PC-9 (cell line): ENCODE measurements around the gene EPHB2. TPM values are rescaled to one million over a fixed set of nuclear protein-coding genes. Genes with fewer than 3 reads are reported as not detected.

Experiments
- BruUV-seq: library from RNA; stranded (reverse); fragments of 400-500 nt; replicated peaks from 2 replicates; lab custom pipeline; 2021; lab: Mats Ljungman, UMichigan
- CTCF ChIA-PET: fragments of 300-600 bp; sonication (Branson Sonifier 250); formaldehyde crosslinking; loops from one replicate; lab custom pipeline; 2022; ENCODE audit warnings: antibody characterized with exemption; lab: Charles Lee
- POLR2A ChIA-PET: fragments of 300-600 bp; sonication (Branson Sonifier 250); formaldehyde crosslinking; loops from one replicate; lab custom pipeline; 2022; ENCODE audit warnings: antibody characterized with exemption; ENCODE audit not compliant: unreplicated experiment; lab: Charles Lee
- DNase-seq, 2 experiments: peaks; one replicate each; pipeline versions ENCODE4 v3.0.0 to v3.0.0-alpha.2; 2015 to 2022; ENCODE audit warnings: mixed read lengths in 1 of 2
- H2AFZ ChIP-seq: fragments of 200-600 bp; sonication (generic); 2 replicates; pipeline ENCODE4 v1.8.1; 2017; ENCODE audit warnings: antibody characterized with exemption
- H3F3A ChIP-seq: fragments of 200-600 bp; sonication (generic); 2 replicates; pipeline ENCODE4 v1.8.1; 2017; ENCODE audit warnings: antibody characterized with exemption, mild to moderate bottlenecking, low read depth; ENCODE audit not compliant: insufficient read depth
- H3K27ac ChIP-seq: fragments of 200-600 bp; sonication (generic); 2 replicates; pipeline ENCODE4 v1.6.1; 2016; ENCODE audit warnings: mixed run types
- H3K27me3 ChIP-seq: fragments of 200-600 bp; sonication (generic); 2 replicates; pipeline ENCODE4 v1.6.1; 2016; ENCODE audit warnings: low read depth, mixed run types; ENCODE audit not compliant: insufficient read depth
- H3K36me3 ChIP-seq: fragments of 200-600 bp; sonication (generic); 2 replicates; pipeline ENCODE4 v1.6.1; 2016; ENCODE audit warnings: low read depth, mixed run types
- H3K4me1 ChIP-seq: fragments of 200-600 bp; sonication (generic); replicated peaks from 2 replicates; pipeline ENCODE4 v1.6.1; 2016; ENCODE audit warnings: mixed run types; ENCODE audit not compliant: insufficient read depth
- H3K4me2 ChIP-seq: fragments of 200-600 bp; sonication (generic); 2 replicates; pipeline ENCODE4 v1.6.1; 2017; ENCODE audit warnings: mixed run types
- H3K4me3 ChIP-seq: fragments of 200-600 bp; sonication (generic); 2 replicates; pipeline ENCODE4 v1.6.1; 2016; ENCODE audit warnings: mixed run types
- H3K79me2 ChIP-seq: fragments of 200-600 bp; sonication (generic); 2 replicates; pipeline ENCODE4 v1.6.1; 2017; ENCODE audit warnings: low read depth, mixed run types
- H3K9me2 ChIP-seq: fragments of 200-600 bp; sonication (generic); 2 replicates; pipeline ENCODE4 v1.8.1; 2017; ENCODE audit warnings: mild to moderate bottlenecking; ENCODE audit not compliant: insufficient read depth
- H3K9me3 ChIP-seq: fragments of 200-600 bp; sonication (generic); 2 replicates; pipeline ENCODE4 v1.8.1; 2016; ENCODE audit warnings: low read depth; ENCODE audit not compliant: insufficient read depth
- H4K20me1 ChIP-seq: fragments of 200-600 bp; sonication (generic); 2 replicates; pipeline ENCODE4 v1.8.1; 2017; ENCODE audit not compliant: insufficient read depth
- EZH2 ChIP-seq: fragments of 200-600 bp; sonication (generic); IDR thresholded peaks from 2 replicates; pipeline ENCODE4 v1.8.0; 2017; ENCODE audit warnings: antibody characterized with exemption, low read depth
- intact Hi-C: fragments of 100-400 bp; cut with micrococcal nuclease; formaldehyde crosslinking; loops from one replicate; pipeline ENCODE4 v1.10.0; 2022; ENCODE audit not compliant: unreplicated experiment
- total RNA-seq: library from RNA; stranded (reverse); gene quantifications from 2 replicates; pipeline ENCODE4 v1.2.3, GENCODE V29; 2021
- TF ChIP-seq, protein P1 (sequence below): fragments of 200-600 bp; sonication (generic); conservative IDR thresholded peaks from 2 replicates; pipeline ENCODE4 v1.6.1; 2017; ENCODE audit warnings: mixed run types, antibody characterized with exemption, mild to moderate bottlenecking, moderate library complexity

EPHB2 gene
- total RNA-seq, 1 experiment from 2014 or later = 26.7 TPM

DNA sequence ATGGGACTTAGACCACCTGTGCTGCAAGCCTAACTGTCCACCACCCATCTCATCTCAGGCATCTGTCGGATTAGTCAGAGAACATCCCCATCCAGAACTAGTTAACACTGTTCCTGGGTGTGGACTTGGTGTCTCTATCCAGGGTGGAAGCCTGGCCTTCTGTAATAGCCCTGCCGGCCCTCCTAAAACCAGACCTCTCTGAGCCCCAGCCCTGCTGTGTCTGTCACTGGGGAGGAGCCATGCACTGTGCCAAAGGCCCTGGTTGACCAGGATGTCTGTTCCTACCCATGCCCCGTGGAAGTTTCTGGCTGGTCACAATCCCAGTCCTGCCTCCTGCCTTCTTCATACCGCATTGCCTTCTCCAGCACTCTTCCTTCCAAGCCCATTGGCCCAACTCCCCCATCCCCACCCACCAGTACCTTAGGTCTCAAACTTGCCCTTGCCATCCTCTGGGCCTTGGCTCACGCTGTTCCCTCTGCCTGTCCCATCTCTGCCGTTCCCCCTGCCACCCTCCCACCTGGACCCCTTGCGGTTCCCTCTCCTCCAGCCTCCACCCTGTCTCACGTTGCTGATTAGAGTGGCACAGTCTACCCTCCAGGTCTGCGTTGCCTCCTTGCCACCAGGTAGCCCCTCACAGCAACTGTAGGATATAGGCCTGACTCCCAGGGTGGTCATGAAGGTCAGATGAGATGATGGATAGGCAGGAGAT, 105.6 kb downstream of the EPHB2 start:
- no peak for DNase-seq
- H3K36me3 ChIP-seq = no peaks in the 10 kb centered on the region
- H3F3A ChIP-seq = no peaks in the 10 kb centered on the region
- H3K27ac ChIP-seq = no peak overlapping the region
- H3K4me1 ChIP-seq = peaks cover 8% of the 10 kb centered on the region; the same call in 1 of the 2 replicates
- no peaks in the 10 kb centered on the region for H3K27me3 ChIP-seq
- H2AFZ ChIP-seq = no peak overlapping the region
- ChIA-PET POLR2A (no interaction called here), CTCF (no interaction called here)
- no peak overlapping the region for H3K4me3 ChIP-seq
- no peak for TF ChIP-seq EZH2
- TF ChIP-seq, protein P1, sequence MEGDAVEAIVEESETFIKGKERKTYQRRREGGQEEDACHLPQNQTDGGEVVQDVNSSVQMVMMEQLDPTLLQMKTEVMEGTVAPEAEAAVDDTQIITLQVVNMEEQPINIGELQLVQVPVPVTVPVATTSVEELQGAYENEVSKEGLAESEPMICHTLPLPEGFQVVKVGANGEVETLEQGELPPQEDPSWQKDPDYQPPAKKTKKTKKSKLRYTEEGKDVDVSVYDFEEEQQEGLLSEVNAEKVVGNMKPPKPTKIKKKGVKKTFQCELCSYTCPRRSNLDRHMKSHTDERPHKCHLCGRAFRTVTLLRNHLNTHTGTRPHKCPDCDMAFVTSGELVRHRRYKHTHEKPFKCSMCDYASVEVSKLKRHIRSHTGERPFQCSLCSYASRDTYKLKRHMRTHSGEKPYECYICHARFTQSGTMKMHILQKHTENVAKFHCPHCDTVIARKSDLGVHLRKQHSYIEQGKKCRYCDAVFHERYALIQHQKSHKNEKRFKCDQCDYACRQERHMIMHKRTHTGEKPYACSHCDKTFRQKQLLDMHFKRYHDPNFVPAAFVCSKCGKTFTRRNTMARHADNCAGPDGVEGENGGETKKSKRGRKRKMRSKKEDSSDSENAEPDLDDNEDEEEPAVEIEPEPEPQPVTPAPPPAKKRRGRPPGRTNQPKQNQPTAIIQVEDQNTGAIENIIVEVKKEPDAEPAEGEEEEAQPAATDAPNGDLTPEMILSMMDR = no peak
- H3K79me2 ChIP-seq = no peaks in the 10 kb centered on the region
- BruUV-seq = no TSS peak
- H3K9me3 ChIP-seq = no peaks in the 10 kb centered on the region
- no peak overlapping the region for H3K4me2 ChIP-seq
- intact Hi-C loops = no loop called here
- H4K20me1 ChIP-seq = no peaks in the 10 kb centered on the region
- H3K9me2 ChIP-seq = no peaks in the 10 kb centered on the region

DNA sequence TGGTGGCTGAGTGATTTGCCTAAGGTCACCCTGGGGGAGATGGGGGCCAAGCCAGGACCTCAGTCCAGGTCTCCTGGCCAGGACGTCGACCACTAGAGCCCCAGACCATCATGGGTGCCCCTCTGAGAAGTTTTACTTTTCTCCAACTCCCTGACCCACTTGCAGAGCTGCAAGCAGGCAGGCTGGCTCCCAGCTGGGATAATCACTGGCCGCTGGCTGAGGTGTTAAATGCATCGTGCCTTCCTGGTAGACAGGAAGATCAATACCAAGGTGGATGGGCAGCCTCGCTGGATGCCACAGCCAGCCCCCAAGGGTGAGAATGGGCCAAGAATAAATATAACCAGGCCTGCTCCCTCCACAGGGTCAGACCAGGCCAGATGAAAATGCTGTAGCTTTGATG, 106.2 kb downstream of the EPHB2 start:
- Histone ChIP-seq H3F3A (no peaks in the 10 kb centered on the region), H3K9me3 (no peaks in the 10 kb centered on the region), H3K36me3 (no peaks in the 10 kb centered on the region), H3K9me2 (no peaks in the 10 kb centered on the region), H2AFZ (no peak overlapping the region), H3K27me3 (no peaks in the 10 kb centered on the region), H3K4me2 (no peak overlapping the region), H3K4me3 (no peak overlapping the region), H3K27ac (no peak overlapping the region), H3K4me1 (peaks cover 8% of the 10 kb centered on the region; the same call in 1 of the 2 replicates), H3K79me2 (no peaks in the 10 kb centered on the region), H4K20me1 (no peaks in the 10 kb centered on the region)
- BruUV-seq = no TSS peak
- DNase-seq = no peak
- ChIA-PET POLR2A (no interaction called here), CTCF (no interaction called here)
- TF ChIP-seq, protein P1 = no peak
- TF ChIP-seq EZH2 = no peak
- intact Hi-C loops = no loop called here

DNA sequence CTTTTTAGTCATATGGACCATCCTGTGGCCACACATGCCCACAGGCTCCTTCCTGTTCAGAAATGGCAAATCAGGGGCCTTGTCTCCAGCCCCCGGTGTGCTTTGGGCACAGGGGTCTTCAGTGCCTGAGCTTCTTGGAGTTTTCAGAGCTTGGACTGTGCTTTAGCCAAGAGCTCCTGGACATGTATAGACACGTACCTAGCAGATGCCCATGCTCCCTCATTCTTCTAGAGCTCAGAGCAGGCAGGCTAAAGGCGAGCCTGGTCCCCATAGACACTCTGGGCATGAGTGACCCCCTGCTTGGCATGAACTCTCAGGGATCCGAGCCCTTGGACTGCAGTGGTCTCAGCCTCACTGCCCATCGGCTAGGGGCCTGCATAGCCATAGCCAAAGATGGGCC, 106.8 kb downstream of the EPHB2 start:
- CTCF ChIA-PET = no interaction called here
- H2AFZ ChIP-seq = no peak overlapping the region
- no peaks in the 10 kb centered on the region for H3K27me3 ChIP-seq
- H3K4me1 ChIP-seq = peaks cover 8% of the 10 kb centered on the region; the same call in 1 of the 2 replicates
- POLR2A ChIA-PET = no interaction called here
- intact Hi-C loops = no loop called here
- TF ChIP-seq, protein P1 = no peak
- TF ChIP-seq EZH2 = no peak
- H3K36me3 ChIP-seq = no peaks in the 10 kb centered on the region
- no peaks in the 10 kb centered on the region for H3K79me2 ChIP-seq
- H3K9me2 ChIP-seq = no peaks in the 10 kb centered on the region
- H3K4me2 ChIP-seq = no peak overlapping the region
- H3K4me3 ChIP-seq = no peak overlapping the region
- DNase-seq = no peak
- no peak overlapping the region for H3K27ac ChIP-seq
- H3F3A ChIP-seq = no peaks in the 10 kb centered on the region
- no peaks in the 10 kb centered on the region for H4K20me1 ChIP-seq
- H3K9me3 ChIP-seq = no peaks in the 10 kb centered on the region
- BruUV-seq = no TSS peak
